A673 (cell line): Measurements from ENCODE around the gene MAG. TPM values are rescaled to one million over a fixed set of nuclear protein-coding genes. Genes with fewer than 3 reads are reported as not detected.

Experiments used
- BruUV-seq: library from RNA; stranded (reverse); fragments of 400-500 nt; replicated peaks from 2 replicates; lab custom pipeline; 2021; lab: Mats Ljungman, UMichigan
- CTCF ChIA-PET: fragments of 300-600 bp; sonication (Branson Sonifier 250); formaldehyde crosslinking; loops from one replicate; lab custom pipeline; 2022; ENCODE audit warnings: antibody characterized with exemption; lab: Charles Lee
- POLR2A ChIA-PET: fragments of 300-600 bp; sonication (Branson Sonifier 250); formaldehyde crosslinking; loops from one replicate; lab custom pipeline; 2022; ENCODE audit warnings: antibody characterized with exemption; ENCODE audit not compliant: low non-redundant PET; lab: Charles Lee
- DNase-seq: peaks from one replicate; pipeline ENCODE4 v3.0.0-alpha.2; 2015; ENCODE audit warnings: low spot score
- H3K27ac ChIP-seq: fragments of 200-600 bp; sonication (generic); 2 replicates; pipeline ENCODE4 v1.5.1; 2016; ENCODE audit warnings: mixed run types, low read depth, mild to moderate bottlenecking, mixed read lengths, antibody characterized with exemption, low read length; ENCODE audit not compliant: poor library complexity, severe bottlenecking
- H3K27me3 ChIP-seq: fragments of 200-600 bp; sonication (generic); replicated peaks from 2 replicates; pipeline ENCODE4 v1.6.1; 2017; ENCODE audit warnings: mixed run types, low read depth, mild to moderate bottlenecking, mixed read lengths, antibody characterized with exemption, low read length; ENCODE audit not compliant: insufficient read depth, poor library complexity
- H3K36me3 ChIP-seq: fragments of 200-600 bp; sonication (generic); 2 replicates; pipeline ENCODE4 v1.6.1; 2016; ENCODE audit warnings: mixed run types, mild to moderate bottlenecking, mixed read lengths, antibody characterized with exemption, low read length; ENCODE audit not compliant: insufficient read depth, poor library complexity, severe bottlenecking
- H3K4me1 ChIP-seq: fragments of 200-600 bp; sonication (generic); 2 replicates; pipeline ENCODE4 v1.6.1; 2017; ENCODE audit warnings: mixed run types, mild to moderate bottlenecking, mixed read lengths, antibody characterized with exemption, low read length; ENCODE audit not compliant: insufficient read depth, poor library complexity, severe bottlenecking
- H3K4me3 ChIP-seq: fragments of 200-600 bp; sonication (generic); 2 replicates; pipeline ENCODE4 v1.5.1; 2016; ENCODE audit warnings: low read depth, mixed run types, mild to moderate bottlenecking, mixed read lengths, low read length; ENCODE audit not compliant: poor library complexity, severe bottlenecking
- H3K9me3 ChIP-seq: fragments of 200-600 bp; sonication (generic); 2 replicates; pipeline ENCODE4 v1.6.1; 2016; ENCODE audit warnings: mixed run types, low read depth, mild to moderate bottlenecking, mixed read lengths, antibody characterized with exemption, low read length; ENCODE audit not compliant: poor library complexity, severe bottlenecking
- EZH2 ChIP-seq: fragments of 200-600 bp; sonication (generic); IDR thresholded peaks from 2 replicates; pipeline ENCODE4 v1.6.1; 2017; ENCODE audit warnings: borderline replicate concordance, low read depth, mild to moderate bottlenecking, mixed read lengths, antibody characterized with exemption, low read length; ENCODE audit not compliant: poor library complexity, severe bottlenecking
- intact Hi-C: fragments of 100-400 bp; cut with micrococcal nuclease; formaldehyde crosslinking; loops from one replicate; pipeline ENCODE4 v1.10.0; 2022; ENCODE audit not compliant: unreplicated experiment
- total RNA-seq: library from RNA; stranded (reverse); gene quantifications from 2 replicates; pipeline ENCODE4 v1.2.3, GENCODE V29; 2021
- TF ChIP-seq, protein P1 (sequence below): fragments of 300-800, 200-600 bp; sonication (generic); conservative IDR thresholded peaks from 2 replicates; pipeline ENCODE4 v1.5.1; 2017; ENCODE audit warnings: low read depth, mild to moderate bottlenecking, antibody characterized with exemption, low read length, moderate library complexity, mixed read lengths

The MAG gene
- total RNA-seq, 1 experiment from 2014 or later, result not detected

DNA sequence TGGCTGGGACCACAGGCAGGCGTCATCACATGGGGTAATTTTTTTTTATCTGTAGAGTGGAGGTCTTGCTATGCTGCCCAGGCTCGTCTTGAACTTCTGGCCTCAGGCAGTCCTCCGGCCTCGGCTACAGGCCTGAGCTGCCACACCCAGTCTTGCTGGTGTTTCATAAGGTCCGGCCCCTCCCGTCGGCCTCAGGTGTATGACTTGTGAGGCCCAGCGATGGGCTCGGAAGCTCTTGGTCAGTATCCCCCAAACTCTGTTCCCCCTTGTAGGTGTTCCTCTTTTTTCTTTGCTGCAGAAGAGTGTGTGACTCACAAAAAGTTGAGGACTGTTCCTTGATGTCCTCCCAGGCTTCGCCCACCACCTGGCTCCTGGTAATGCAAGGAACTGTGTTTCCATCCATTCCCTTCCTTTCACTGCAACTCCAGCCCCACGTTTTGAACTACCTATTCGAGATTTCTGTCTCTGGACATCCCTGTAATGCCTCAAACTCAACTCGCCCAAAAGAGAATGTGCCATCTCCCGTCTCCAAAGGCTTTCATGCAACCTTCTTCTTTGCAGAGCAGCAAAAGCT is 18.2 kb upstream of the MAG start:
- intact Hi-C loops, result no loop called here
- no peak for TF ChIP-seq EZH2
- TF ChIP-seq, protein P1, sequence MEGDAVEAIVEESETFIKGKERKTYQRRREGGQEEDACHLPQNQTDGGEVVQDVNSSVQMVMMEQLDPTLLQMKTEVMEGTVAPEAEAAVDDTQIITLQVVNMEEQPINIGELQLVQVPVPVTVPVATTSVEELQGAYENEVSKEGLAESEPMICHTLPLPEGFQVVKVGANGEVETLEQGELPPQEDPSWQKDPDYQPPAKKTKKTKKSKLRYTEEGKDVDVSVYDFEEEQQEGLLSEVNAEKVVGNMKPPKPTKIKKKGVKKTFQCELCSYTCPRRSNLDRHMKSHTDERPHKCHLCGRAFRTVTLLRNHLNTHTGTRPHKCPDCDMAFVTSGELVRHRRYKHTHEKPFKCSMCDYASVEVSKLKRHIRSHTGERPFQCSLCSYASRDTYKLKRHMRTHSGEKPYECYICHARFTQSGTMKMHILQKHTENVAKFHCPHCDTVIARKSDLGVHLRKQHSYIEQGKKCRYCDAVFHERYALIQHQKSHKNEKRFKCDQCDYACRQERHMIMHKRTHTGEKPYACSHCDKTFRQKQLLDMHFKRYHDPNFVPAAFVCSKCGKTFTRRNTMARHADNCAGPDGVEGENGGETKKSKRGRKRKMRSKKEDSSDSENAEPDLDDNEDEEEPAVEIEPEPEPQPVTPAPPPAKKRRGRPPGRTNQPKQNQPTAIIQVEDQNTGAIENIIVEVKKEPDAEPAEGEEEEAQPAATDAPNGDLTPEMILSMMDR, result no peak
- Histone ChIP-seq H3K4me3 (no peak overlapping the region), H3K27ac (no peak overlapping the region), H3K4me1 (no peaks in the 10 kb centered on the region), H3K9me3 (no peaks in the 10 kb centered on the region), H3K27me3 (no peaks in the 10 kb centered on the region), H3K36me3 (peaks cover 28% of the 10 kb centered on the region)
- POLR2A ChIA-PET, result interaction anchor here (0.7 kb wide), 2 partner anchors 79 to 1320 kb away, joined by 3 read pairs; no protein-coding TSS in a partner anchor
- BruUV-seq, result no TSS peak
- no peak for DNase-seq
- CTCF ChIA-PET, result no interaction called here

DNA sequence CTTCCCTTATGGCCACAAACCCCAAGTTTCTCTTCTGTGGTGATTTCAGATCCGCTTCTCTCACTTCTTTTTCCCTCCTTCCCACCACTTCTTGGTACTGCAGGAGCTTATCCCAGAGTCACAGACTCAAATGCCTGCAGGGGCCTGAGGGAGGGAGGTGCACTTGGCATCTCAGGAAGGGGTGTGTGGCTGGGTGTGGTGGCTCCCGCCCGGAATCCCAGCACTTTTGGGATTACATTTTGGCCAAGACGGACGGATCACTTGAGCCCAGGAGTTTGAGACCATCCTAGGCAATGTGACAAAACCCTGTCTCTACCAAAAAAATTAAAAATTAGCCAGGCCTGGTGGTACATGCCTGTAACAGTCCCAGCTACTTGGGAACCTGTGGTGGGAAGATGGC is 17.6 kb upstream of the MAG start:
- POLR2A ChIA-PET, result interaction anchor here (0.7 kb wide), 1 partner anchor 1320 kb away, joined by 3 read pairs; no protein-coding TSS in a partner anchor
- Histone ChIP-seq H3K27ac (no peak overlapping the region), H3K9me3 (no peaks in the 10 kb centered on the region), H3K4me3 (no peak overlapping the region), H3K27me3 (no peaks in the 10 kb centered on the region), H3K4me1 (no peaks in the 10 kb centered on the region), H3K36me3 (peaks cover 28% of the 10 kb centered on the region)
- no peak for DNase-seq
- intact Hi-C loops, result no loop called here
- TF ChIP-seq, protein P1, result no peak
- no peak for TF ChIP-seq EZH2
- CTCF ChIA-PET, result no interaction called here
- no TSS peak for BruUV-seq

DNA sequence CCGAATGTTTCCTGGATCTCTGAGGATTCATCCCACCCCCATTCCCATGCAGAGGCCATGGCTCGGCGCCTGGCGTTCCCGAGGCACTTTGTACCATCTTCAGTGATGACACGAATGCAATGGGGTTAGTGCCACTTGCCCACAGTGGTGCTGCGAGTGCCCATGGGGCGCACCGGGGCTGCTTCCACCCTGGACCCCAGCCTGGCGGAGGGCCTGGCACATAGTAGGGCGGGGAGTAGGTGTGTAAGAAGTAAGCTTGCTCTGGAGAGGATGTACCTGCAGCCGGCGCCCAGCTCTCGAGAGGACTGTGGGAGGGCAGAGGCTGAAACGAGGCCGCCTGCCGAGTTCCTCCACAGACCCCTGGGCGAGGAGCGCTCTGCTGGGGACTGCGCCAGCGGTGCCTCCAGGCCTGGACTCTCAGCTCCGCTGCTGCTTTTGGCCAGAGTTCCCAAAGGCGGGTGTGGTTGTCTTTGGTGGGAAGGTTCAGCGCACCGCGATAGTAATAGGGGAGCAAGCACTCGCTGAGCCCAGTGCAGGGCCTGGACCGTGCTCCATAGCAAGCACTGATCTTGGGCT is 15.2 kb upstream of the MAG start:
- H3K9me3 ChIP-seq, result no peaks in the 10 kb centered on the region
- no peak overlapping the region for H3K27ac ChIP-seq
- ChIA-PET CTCF (no interaction called here), POLR2A (no interaction called here)
- no peaks in the 10 kb centered on the region for H3K27me3 ChIP-seq
- intact Hi-C loops, result no loop called here
- TF ChIP-seq, protein P1, result no peak
- peaks cover 11% of the 10 kb centered on the region for H3K36me3 ChIP-seq
- H3K4me3 ChIP-seq, result no peak overlapping the region
- no peaks in the 10 kb centered on the region for H3K4me1 ChIP-seq
- BruUV-seq, result no TSS peak
- no peak for DNase-seq
